HCT116 (cell line): ENCODE measurements around the gene MBD3L3. TPM values are rescaled to one million over a fixed set of nuclear protein-coding genes. Genes with fewer than 3 reads are reported as not detected.
A peak's percentile ranks its signal among the peaks of the same experiment; 100 is the strongest.
"Not testable (repeated sequence)": the region's sequence is repeated elsewhere in the genome, so short reads cannot be mapped to it uniquely, and the experiment has no call there.

Experiments used
- ATAC-seq: fragments of 200-7000 bp; cut with Tn5 transposase; 2 replicates; pipeline ENCODE4 v1.9.1; 2020; ENCODE audit warnings: mild to moderate bottlenecking, moderate library complexity
- BruUV-seq: library from RNA; stranded (reverse); fragments of 400-500 nt; replicated peaks from 2 replicates; lab custom pipeline; 2021; lab: Mats Ljungman, UMichigan
- CTCF ChIA-PET: fragments of 300-600 bp; sonication (Branson Sonifier 250); formaldehyde crosslinking; loops from one replicate; lab custom pipeline; 2021; ENCODE audit warnings: antibody characterized with exemption; lab: Charles Lee
- POLR2A ChIA-PET: fragments of 300-600, 350-600 bp; sonication (Branson Sonifier 250); formaldehyde crosslinking; loops from one replicate; lab custom pipeline; 2021; ENCODE audit warnings: antibody characterized with exemption; lab: Charles Lee
- RAD21 ChIA-PET, 2 experiments: fragments of 300-600 bp; sonication (Branson Sonifier 250); formaldehyde crosslinking; loops; one replicate each; lab custom pipeline; 2023; ENCODE audit warnings: low total read pairs in 2 of 2; ENCODE audit not compliant: uncharacterized antibody in 2 of 2, unreplicated experiment in 2 of 2, low non-redundant PET in 1 of 2; lab: Charles Lee
- DNase-seq: peaks from one replicate; pipeline ENCODE4 v3.0.0-alpha.2; 2010; ENCODE audit warnings: low read depth, low spot score
- H2AFZ ChIP-seq: fragments of 200-600 bp; shearing (Covaris generic), sonication (generic); 2 replicates; pipeline ENCODE4 v1.6.1; 2017; ENCODE audit warnings: low read depth, mixed run types, mixed read lengths, antibody characterized with exemption, low read length; ENCODE audit not compliant: poor library complexity, severe bottlenecking
- H3K27ac ChIP-seq: 2 replicates; pipeline ENCODE4 v1.5.1; 2012; ENCODE audit warnings: low read depth, low read length
- H3K27me3 ChIP-seq: fragments of 200-600 bp; sonication (generic); 2 replicates; pipeline ENCODE4 v1.6.1; 2016; ENCODE audit warnings: mixed run types, low read length, mixed read lengths; ENCODE audit not compliant: insufficient read depth
- H3K36me3 ChIP-seq, 2 experiments: fragments of 200-500 bp in 1 of 2; fragments of 200-600 bp in 1 of 2; sonication (Bioruptor generic) in 1 of 2; sonication (generic) in 1 of 2; 2 replicates each; pipeline versions ENCODE4 v1.5.1 to v1.6.1; 2014 to 2016; ENCODE audit warnings: low read length in 2 of 2, inconsistent platforms in 1 of 2, mixed read lengths in 1 of 2, mixed run types in 1 of 2; ENCODE audit not compliant: insufficient read depth in 2 of 2, control insufficient read depth in 1 of 2
- H3K4me1 ChIP-seq, 2 experiments: fragments of 200-600 bp in 1 of 2; sonication (generic) in 1 of 2; 2 replicates each; pipeline versions ENCODE4 v1.5.1 to v1.6.1; 2012 to 2017; ENCODE audit warnings: low read length in 2 of 2, inconsistent platforms in 1 of 2, mild to moderate bottlenecking in 1 of 2, mixed read lengths in 1 of 2, mixed run types in 1 of 2, moderate library complexity in 1 of 2; ENCODE audit not compliant: insufficient read depth in 2 of 2, control insufficient read depth in 1 of 2
- H3K4me2 ChIP-seq: fragments of 200-600 bp; sonication (generic); 2 replicates; pipeline ENCODE4 v1.6.1; 2017; ENCODE audit warnings: mixed run types, low read length, mixed read lengths
- H3K4me3 ChIP-seq, 2 experiments: fragments of 200-600 bp in 1 of 2; sonication (generic) in 1 of 2; replicated peaks in 1 of 2; 2 replicates each; pipeline ENCODE4 v1.5.1; 2011 to 2016; ENCODE audit warnings: low read length in 2 of 2, control low read depth in 1 of 2, low read depth in 1 of 2, mild to moderate bottlenecking in 1 of 2, mixed read lengths in 1 of 2, mixed run types in 1 of 2
- H3K79me2 ChIP-seq: fragments of 200-600 bp; sonication (generic); 2 replicates; pipeline ENCODE4 v1.6.1; 2017; ENCODE audit warnings: mild to moderate bottlenecking, mixed run types, low read length, moderate library complexity, mixed read lengths; ENCODE audit not compliant: insufficient read depth
- H3K9ac ChIP-seq: fragments of 200-600 bp; sonication (generic); 2 replicates; pipeline ENCODE4 v1.6.1; 2016; ENCODE audit warnings: low read length, mixed read lengths
- H3K9me2 ChIP-seq: fragments of 200-600 bp; sonication (generic), shearing (Covaris generic); 2 replicates; pipeline ENCODE4 v1.6.1; 2017; ENCODE audit warnings: mixed run types, mild to moderate bottlenecking, moderate library complexity; ENCODE audit not compliant: insufficient read depth
- H3K9me3 ChIP-seq, 2 experiments: fragments of 200-500 bp in 1 of 2; fragments of 200-600 bp in 1 of 2; sonication (Bioruptor generic) in 1 of 2; sonication (generic) in 1 of 2; 2 replicates each; pipeline ENCODE4 v1.6.1; 2014 to 2017; ENCODE audit warnings: low read length in 2 of 2, mixed read lengths in 2 of 2, inconsistent platforms in 1 of 2, low read depth in 1 of 2, mild to moderate bottlenecking in 1 of 2, mixed run types in 1 of 2, moderate library complexity in 1 of 2; ENCODE audit not compliant: control insufficient read depth in 1 of 2, insufficient read depth in 1 of 2
- H4K20me1 ChIP-seq: fragments of 200-600 bp; sonication (generic), shearing (Covaris generic); 2 replicates; pipeline ENCODE4 v1.6.1; 2017; ENCODE audit warnings: mixed run types, mild to moderate bottlenecking, moderate library complexity; ENCODE audit not compliant: insufficient read depth
- ATF3 ChIP-seq: IDR thresholded peaks from 2 replicates; pipeline ENCODE4 v1.6.1; 2012
- EZH2phosphoT487 ChIP-seq: fragments of 200-600 bp; IDR thresholded peaks from 2 replicates; pipeline ENCODE4 v1.6.1; 2018; ENCODE audit warnings: antibody characterized with exemption, borderline replicate concordance
- FOSL1 ChIP-seq: IDR thresholded peaks from 2 replicates; pipeline ENCODE4 v1.6.1; 2012; ENCODE audit warnings: low read depth
- JUND ChIP-seq: IDR thresholded peaks from 2 replicates; pipeline ENCODE4 v1.6.1; 2012
- MAX ChIP-seq: IDR thresholded peaks from 2 replicates; pipeline ENCODE4 v1.6.1; 2012
- POLR2A ChIP-seq: IDR thresholded peaks from 2 replicates; pipeline ENCODE4 v1.7.0; 2011; ENCODE audit warnings: borderline replicate concordance; ENCODE audit not compliant: insufficient read depth, insufficient read length; ENCODE audit errors: extremely low read depth
- SP1 ChIP-seq: IDR thresholded peaks from 2 replicates; pipeline ENCODE4 v1.6.1; 2012; ENCODE audit warnings: low read depth
- ZBTB33 ChIP-seq: IDR thresholded peaks from 2 replicates; pipeline ENCODE4 v1.6.1; 2011; ENCODE audit warnings: mild to moderate bottlenecking, low read length, moderate library complexity; ENCODE audit not compliant: insufficient replicate concordance; ENCODE audit errors: extremely low read depth
- ZNF274 ChIP-seq: fragments of 200-500 bp; sonication (Bioruptor generic); IDR thresholded peaks from 2 replicates; pipeline ENCODE4 v1.6.1; 2014; ENCODE audit warnings: mild to moderate bottlenecking, low read depth, low read length, inconsistent platforms
- intact Hi-C: fragments of 100-400 bp; cut with micrococcal nuclease; formaldehyde crosslinking; loops from 2 replicates; pipeline ENCODE4 v1.10.0; 2022
- total RNA-seq: library from RNA; stranded (reverse); gene quantifications from one replicate; pipeline ENCODE4 v1.2.1, GENCODE V29; 2021; ENCODE audit not compliant: unreplicated experiment

The MBD3L3 gene
- total RNA-seq, 1 experiment from 2014 or later, result not detected

- ChIA-PET POLR2A (no interaction called here), RAD21 (no interaction called here), CTCF (no interaction called here)
- Histone ChIP-seq H3K4me1 (no peaks in the 10 kb centered on the region), H4K20me1 (no peaks in the 10 kb centered on the region), H3K4me2 (no peak overlapping the region), H3K27me3 (no peaks in the 10 kb centered on the region), H3K9me2 (no peaks in the 10 kb centered on the region), H3K27ac (no peak overlapping the region), H3K79me2 (no peaks in the 10 kb centered on the region), H3K9me3 (no peaks in the 10 kb centered on the region), H3K4me3 (no peak overlapping the region), H3K36me3 (no peaks in the 10 kb centered on the region; a peak in 1 of 4 replicates), H3K9ac (no peak overlapping the region), H2AFZ (peak overlapping the region; percentile 32)
- no TSS peak for BruUV-seq
- ATAC-seq, result no peak
- TF ChIP-seq FOSL1, result no peak
- TF ChIP-seq MAX, result no peak
- TF ChIP-seq SP1, result no peak
- TF ChIP-seq EZH2phosphoT487, result no peak
- TF ChIP-seq JUND, result no peak
- TF ChIP-seq ATF3, result no peak
- no peak for TF ChIP-seq POLR2A
- no peak for TF ChIP-seq ZBTB33
- no peak for TF ChIP-seq ZNF274
- intact Hi-C loops, result no loop called here
- no peak for DNase-seq
Observed at GRCh38 chr19:7063339-7063738, 4.9 kb upstream of the MBD3L3 start.

GRCh38 chr19:7059977-7060376 is 1.5 kb upstream of the MBD3L3 start:
- H3K9ac ChIP-seq, H3K36me3 ChIP-seq, H3K4me1 ChIP-seq, H3K9me3 ChIP-seq, H3K79me2 ChIP-seq, BruUV-seq, H4K20me1 ChIP-seq, RAD21 ChIA-PET, ATAC-seq, H3K4me3 ChIP-seq, DNase-seq, intact Hi-C loops, H3K9me2 ChIP-seq, H3K4me2 ChIP-seq, H3K27ac ChIP-seq, H3K27me3 ChIP-seq, CTCF ChIA-PET, POLR2A ChIA-PET, H2AFZ ChIP-seq: not testable (repeated sequence)

- intact Hi-C loops, H3K9ac ChIP-seq, H3K4me3 ChIP-seq, H3K27me3 ChIP-seq, ATAC-seq, CTCF ChIA-PET, H4K20me1 ChIP-seq, BruUV-seq, H3K4me2 ChIP-seq, RAD21 ChIA-PET, H3K9me3 ChIP-seq, H3K79me2 ChIP-seq, POLR2A ChIA-PET, H3K4me1 ChIP-seq, H3K27ac ChIP-seq, H3K36me3 ChIP-seq, H2AFZ ChIP-seq, DNase-seq, H3K9me2 ChIP-seq: not testable (repeated sequence)
Observed at GRCh38 chr19:7056371-7056770, 2.1 kb downstream of the MBD3L3 start.
